ENCODE measurements around the gene PTPRN2.

GRCh38 chr7:157872447-157872846 is 715.2 kb downstream of the PTPRN2 start:
- TF ChIP-seq CTCF (IDR thresholded peaks at IDR 0.05; ENCODE audit: extremely low read depth in 1 of 2, insufficient read depth in 1 of 2, low read depth in 1 of 2, low read length in 2 of 2) (no peak), EZH2 (IDR thresholded peaks at IDR 0.05; ENCODE audit: borderline replicate concordance, low read depth, low read length, severe bottlenecking) (no peak), POLR2AphosphoS5 (IDR thresholded peaks at IDR 0.05; ENCODE audit: insufficient read depth, low read depth, low read length) (no peak), JUN (IDR thresholded peaks at IDR 0.05; ENCODE audit: borderline replicate concordance, insufficient read depth, insufficient read length, low read depth) (no peak), POLR2A (IDR thresholded peaks at IDR 0.05; ENCODE audit: low read depth, low read length) (no peak), MYC (IDR thresholded peaks at IDR 0.05; ENCODE audit: low read depth, low read length) (no peak), FOS (IDR thresholded peaks at IDR 0.05; ENCODE audit: borderline replicate concordance, insufficient read depth, low read length) (no peak), MAX (IDR thresholded peaks at IDR 0.05; ENCODE audit: insufficient read depth, insufficient read length) (no peak)

Measured in endothelial cell of umbilical vein (primary cell).